ENCODE results near the gene GPSM1. TPM values are rescaled to one million over a fixed set of nuclear protein-coding genes. Genes with fewer than 3 reads are reported as not detected.

The GPSM1 gene
- total and polyA plus RNA-seq, 9 of the 15 experiments (the other 6 are each of a cell fraction or from before 2014, with no cell fraction given): 0.04 to 14.2 (median 3.1) TPM

GRCh38 chr9:136372561-136373299 is 45.4 kb downstream of the GPSM1 start (continued):
- TF ChIP-seq ID3 (CRISPR knock-in tag; IDR thresholded peaks at IDR 0.05) (no peak), ID3 (tag; IDR thresholded peaks at IDR 0.05) (no peak), TGIF2 (CRISPR knock-in tag; IDR thresholded peaks at IDR 0.05) (peak; percentile 58; the same call in 1 of the 2 replicates), GMEB1 (CRISPR knock-in tag; IDR thresholded peaks at IDR 0.05) (no peak), NRF1 (conservative IDR thresholded peaks at IDR 0.05 in 1 of 2, IDR thresholded peaks at IDR 0.05 in 1 of 2) (peak; percentile 72 to 78), ETS2 (tag; IDR thresholded peaks at IDR 0.05; ENCODE audit: borderline replicate concordance, poor library complexity, severe bottlenecking) (no peak), VEZF1 (CRISPR knock-in tag; IDR thresholded peaks at IDR 0.05) (peak; percentile 69), EP400 (IDR thresholded peaks at IDR 0.05) (peak; percentile 92), EHMT2 (IDR thresholded peaks at IDR 0.05) (no peak), USF2 (CRISPR knock-in tag; IDR thresholded peaks at IDR 0.05) (peak; percentile 68), CEBPG (CRISPR knock-in tag; IDR thresholded peaks at IDR 0.05) (peak; percentile 99), CEBPG (tag; conservative IDR thresholded peaks at IDR 0.05 in 1 of 2, IDR thresholded peaks at IDR 0.05 in 1 of 2) (peak; percentile 94 to 97), MYNN (IDR thresholded peaks at IDR 0.05) (peak; percentile 91), MYNN (CRISPR knock-in tag; IDR thresholded peaks at IDR 0.05) (no peak), PHF21A (IDR thresholded peaks at IDR 0.05; ENCODE audit: borderline replicate concordance, low read depth) (no peak), MCM7 (IDR thresholded peaks at IDR 0.05) (no peak), GTF2F1 (IDR thresholded peaks at IDR 0.05; ENCODE audit: low read depth, low read length) (no peak), PML (IDR thresholded peaks at IDR 0.05; ENCODE audit: low read length) (no peak), ZNF316 (IDR thresholded peaks at IDR 0.05) (no peak), ATF4 (CRISPR knock-in tag; IDR thresholded peaks at IDR 0.05) (peak; percentile 91), THRA (IDR thresholded peaks at IDR 0.05) (no peak)

Measured in K562 (cell line).